ENCODE data around the gene TBPL1. TPM values are rescaled to one million over a fixed set of nuclear protein-coding genes. Genes with fewer than 3 reads are reported as not detected.

TBPL1 gene
- total RNA-seq, 1 experiment from 2014 or later, result 40.9 TPM

- ChIA-PET POLR2A (interaction anchor here (0.6 to 2.6 kb wide), 7 partner anchors 10 to 295 kb away, joined by 3 to 13 read pairs (median 4); no protein-coding TSS in a partner anchor), CTCF (interaction anchor here (0.9 to 3.9 kb wide), 4 partner anchors 67 to 406 kb away, joined by 3 to 38 read pairs (median 3); no protein-coding TSS in a partner anchor)
- no TSS peak for BruUV-seq (replicated peaks)
- Mint-ChIP-seq H3K27me3 (ENCODE audit: insufficient read depth, unreplicated experiment) (no peaks in the 10 kb centered on the region), H3K36me3 (ENCODE audit: insufficient read depth, unreplicated experiment) (peaks cover 11% of the 10 kb centered on the region), H3K4me1 (ENCODE audit: insufficient read depth, unreplicated experiment) (no peaks in the 10 kb centered on the region), H3K27ac (ENCODE audit: low read depth, unreplicated experiment) (no peak overlapping the region), H3K4me3 (ENCODE audit: unreplicated experiment) (no peak overlapping the region), H3K9me3 (ENCODE audit: unreplicated experiment) (no peaks in the 10 kb centered on the region)
- intact Hi-C loops (cut with micrococcal nuclease), result no loop called here
- peak; percentile 72 for DNase-seq (ENCODE audit: unreplicated experiment)
- TF ChIP-seq CTCF (IDR thresholded peaks at IDR 0.05; ENCODE audit: unreplicated experiment), result no peak
Observed at GRCh38 chr6:133991096-133991593, 38.1 kb downstream of the TBPL1 start.

- BruUV-seq (replicated peaks), result no TSS peak
- DNase-seq (ENCODE audit: unreplicated experiment), result no peak
- Mint-ChIP-seq H3K4me1 (ENCODE audit: insufficient read depth, unreplicated experiment) (no peaks in the 10 kb centered on the region), H3K4me3 (ENCODE audit: unreplicated experiment) (no peak overlapping the region), H3K9me3 (ENCODE audit: unreplicated experiment) (no peaks in the 10 kb centered on the region), H3K36me3 (ENCODE audit: insufficient read depth, unreplicated experiment) (no peaks in the 10 kb centered on the region), H3K27ac (ENCODE audit: low read depth, unreplicated experiment) (no peak overlapping the region), H3K27me3 (ENCODE audit: insufficient read depth, unreplicated experiment) (no peaks in the 10 kb centered on the region)
- TF ChIP-seq CTCF (IDR thresholded peaks at IDR 0.05; ENCODE audit: unreplicated experiment), result no peak
- POLR2A ChIA-PET, result interaction anchor here (1.1 kb wide), 1 partner anchor 11 kb away, joined by 3 read pairs; no protein-coding TSS in a partner anchor
- CTCF ChIA-PET, result interaction anchor here (0.6 to 3.9 kb wide), 3 partner anchors 12 to 70 kb away, joined by 3 to 38 read pairs (median 4); no protein-coding TSS in a partner anchor
- intact Hi-C loops (cut with micrococcal nuclease), result no loop called here
Observed at GRCh38 chr6:133992992-133993680, 40.1 kb downstream of the TBPL1 start.

GRCh38 chr6:133995296-133995695 is 42.3 kb downstream of the TBPL1 start:
- ChIA-PET CTCF (interaction anchor here (0.6 to 1.2 kb wide), 3 partner anchors 22 to 67 kb away, joined by 3 to 4 read pairs (median 3); no protein-coding TSS in a partner anchor), POLR2A (interaction anchor here (0.7 to 0.8 kb wide), 2 partner anchors 12 to 57 kb away, joined by 3 read pairs; partner anchors contain the start of gene SLC2A12)
- H3K36me3 Mint-ChIP-seq (ENCODE audit: insufficient read depth, unreplicated experiment), result no peaks in the 10 kb centered on the region
- H3K27me3 Mint-ChIP-seq (ENCODE audit: insufficient read depth, unreplicated experiment), result no peaks in the 10 kb centered on the region
- H3K4me3 Mint-ChIP-seq (ENCODE audit: unreplicated experiment), result no peak overlapping the region
- BruUV-seq (replicated peaks), result no TSS peak
- intact Hi-C loops (cut with micrococcal nuclease), result no loop called here
- TF ChIP-seq CTCF (IDR thresholded peaks at IDR 0.05; ENCODE audit: unreplicated experiment), result no peak
- H3K27ac Mint-ChIP-seq (ENCODE audit: low read depth, unreplicated experiment), result no peak overlapping the region
- H3K4me1 Mint-ChIP-seq (ENCODE audit: insufficient read depth, unreplicated experiment), result no peaks in the 10 kb centered on the region
- no peaks in the 10 kb centered on the region for H3K9me3 Mint-ChIP-seq (ENCODE audit: unreplicated experiment)
- no peak for DNase-seq (ENCODE audit: unreplicated experiment)

GRCh38 chr6:133995758-133996157 is 42.7 kb downstream of the TBPL1 start:
- Mint-ChIP-seq H3K27ac (ENCODE audit: low read depth, unreplicated experiment) (no peak overlapping the region), H3K27me3 (ENCODE audit: insufficient read depth, unreplicated experiment) (no peaks in the 10 kb centered on the region), H3K36me3 (ENCODE audit: insufficient read depth, unreplicated experiment) (no peaks in the 10 kb centered on the region), H3K9me3 (ENCODE audit: unreplicated experiment) (no peaks in the 10 kb centered on the region), H3K4me3 (ENCODE audit: unreplicated experiment) (no peak overlapping the region), H3K4me1 (ENCODE audit: insufficient read depth, unreplicated experiment) (no peaks in the 10 kb centered on the region)
- TF ChIP-seq CTCF (IDR thresholded peaks at IDR 0.05; ENCODE audit: unreplicated experiment), result no peak
- no TSS peak for BruUV-seq (replicated peaks)
- intact Hi-C loops (cut with micrococcal nuclease), result no loop called here
- CTCF ChIA-PET, result interaction anchor here (1.0 to 1.9 kb wide), 2 partner anchors 63 to 68 kb away, joined by 3 to 11 read pairs; no protein-coding TSS in a partner anchor
- no peak for DNase-seq (ENCODE audit: unreplicated experiment)
- POLR2A ChIA-PET, result interaction anchor here (0.7 to 0.8 kb wide), 2 partner anchors 13 to 56 kb away, joined by 3 read pairs; partner anchors contain the start of gene SLC2A12

All from MCF 10A (cell line).